SJCRH30 (cell line): ENCODE results near the gene TADA2A. TPM values are rescaled to one million over a fixed set of nuclear protein-coding genes. Genes with fewer than 3 reads are reported as not detected.
"Not testable (repeated sequence)": the region's sequence is repeated elsewhere in the genome, so short reads cannot be mapped to it uniquely, and the experiment has no call there.

ENCODE experiments used
- DNase-seq, 2 experiments: peaks; one replicate each; pipeline ENCODE4 v3.0.0-alpha.2; 2015 to 2020
- H3K27ac ChIP-seq: fragments of 250-450 bp; sonication (Bioruptor Pico); 2 replicates; pipeline ENCODE4 v1.5.1; 2020; ENCODE audit warnings: mild to moderate bottlenecking, moderate library complexity
- H3K27me3 ChIP-seq: fragments of 250-450 bp; sonication (Bioruptor Pico); 2 replicates; pipeline ENCODE4 v1.5.1; 2020; ENCODE audit warnings: mild to moderate bottlenecking, moderate library complexity
- H3K36me3 ChIP-seq: fragments of 250-450 bp; sonication (Bioruptor Pico); 2 replicates; pipeline ENCODE4 v1.5.1; 2020; ENCODE audit warnings: mild to moderate bottlenecking, moderate library complexity
- H3K4me1 ChIP-seq: fragments of 250-450 bp; sonication (Bioruptor Pico); 2 replicates; pipeline ENCODE4 v1.5.1; 2020; ENCODE audit warnings: mild to moderate bottlenecking, moderate library complexity
- H3K4me3 ChIP-seq: fragments of 250-450 bp; sonication (Bioruptor Pico); 2 replicates; pipeline ENCODE4 v1.5.1; 2020; ENCODE audit warnings: mild to moderate bottlenecking, moderate library complexity
- H3K9me3 ChIP-seq: fragments of 250-450 bp; sonication (Bioruptor Pico); replicated peaks from 2 replicates; pipeline ENCODE4 v1.5.1; 2020; ENCODE audit warnings: mild to moderate bottlenecking, moderate library complexity
- total RNA-seq: library from RNA; depleted of rRNA; stranded (reverse); fragments of >200 nt; shearing (Covaris generic); gene quantifications from 2 replicates; pipeline ENCODE4 v1.2.3, GENCODE V29; 2014

The TADA2A gene
- total RNA-seq, 1 experiment from 2014 or later: 32.1 TPM

DNA sequence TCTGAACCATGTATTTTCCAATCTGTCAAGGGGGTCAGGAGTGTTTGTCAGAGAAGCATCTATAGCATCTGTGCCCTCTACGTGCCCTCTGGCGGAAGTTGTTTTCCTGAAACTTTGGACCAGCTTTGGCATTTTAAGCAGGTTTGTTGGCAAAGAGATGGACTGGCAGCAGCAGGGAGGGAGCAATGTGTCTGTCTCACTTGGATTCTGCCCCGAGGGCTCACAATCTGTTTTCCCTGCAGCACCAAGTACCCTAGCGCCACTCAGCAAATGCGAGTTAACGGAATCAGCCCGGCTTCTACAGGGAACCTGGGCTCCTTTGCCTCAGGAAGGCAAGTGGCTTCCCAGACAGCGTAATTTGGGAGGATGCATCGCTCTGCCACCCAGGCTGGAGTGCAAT lies 100.4 kb downstream of the TADA2A start:
- H3K4me1 ChIP-seq: no peaks in the 10 kb centered on the region
- H3K4me3 ChIP-seq: no peak overlapping the region
- H3K36me3 ChIP-seq: peaks cover 2% of the 10 kb centered on the region; the same call in 1 of the 2 replicates
- no peak overlapping the region for H3K27ac ChIP-seq
- no peak for DNase-seq
- H3K9me3 ChIP-seq: no peaks in the 10 kb centered on the region
- H3K27me3 ChIP-seq: no peaks in the 10 kb centered on the region

DNA sequence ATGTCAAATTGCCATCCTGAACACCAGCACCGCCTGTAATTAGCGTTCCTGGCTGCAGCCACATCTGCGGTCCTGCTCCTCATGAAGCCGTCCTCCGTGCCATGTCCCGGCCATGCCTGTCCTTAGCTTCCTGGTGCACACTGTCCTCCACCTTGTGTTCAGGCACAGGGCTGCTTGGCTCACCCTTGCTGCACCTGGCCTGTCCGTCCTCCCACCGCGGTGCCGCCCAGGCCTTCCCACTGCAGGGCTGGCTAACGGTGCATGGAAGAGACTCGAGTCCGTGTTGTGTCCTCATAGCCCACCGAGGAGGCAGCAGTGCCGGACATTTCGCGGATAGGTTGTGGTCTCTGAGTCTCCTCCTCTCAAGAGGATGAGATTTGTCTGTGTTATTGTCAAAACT lies 103.4 kb downstream of the TADA2A start:
- Histone ChIP-seq H3K4me3 (no peak overlapping the region), H3K27me3 (no peaks in the 10 kb centered on the region), H3K9me3 (no peaks in the 10 kb centered on the region), H3K4me1 (no peaks in the 10 kb centered on the region), H3K36me3 (peaks cover 16% of the 10 kb centered on the region), H3K27ac (no peak overlapping the region)
- DNase-seq: peak in 1 of 2 experiments; percentile 14

DNA sequence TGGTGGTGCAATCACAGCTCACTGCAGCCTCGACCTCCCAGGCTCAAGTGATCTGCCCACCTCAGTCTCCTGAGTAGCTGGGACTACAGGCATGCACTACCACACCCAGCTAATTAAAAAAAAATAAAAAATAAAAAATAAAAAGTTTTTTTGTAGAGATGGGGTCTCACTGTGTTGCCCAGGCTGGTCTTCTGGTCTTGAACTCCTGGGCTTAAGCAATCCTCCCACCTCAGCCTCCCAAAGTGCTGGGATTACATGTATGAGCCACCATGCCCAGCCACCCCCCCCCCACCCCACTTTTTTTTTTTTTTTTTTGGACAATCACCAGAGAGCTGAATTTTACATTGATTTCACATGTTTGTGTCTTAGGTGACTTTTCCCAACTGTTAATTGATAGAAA lies 105.0 kb downstream of the TADA2A start:
- H3K36me3 ChIP-seq: peaks cover 17% of the 10 kb centered on the region
- not testable (repeated sequence) for H3K4me1 ChIP-seq, H3K4me3 ChIP-seq, H3K9me3 ChIP-seq, DNase-seq, H3K27me3 ChIP-seq, H3K27ac ChIP-seq

DNA sequence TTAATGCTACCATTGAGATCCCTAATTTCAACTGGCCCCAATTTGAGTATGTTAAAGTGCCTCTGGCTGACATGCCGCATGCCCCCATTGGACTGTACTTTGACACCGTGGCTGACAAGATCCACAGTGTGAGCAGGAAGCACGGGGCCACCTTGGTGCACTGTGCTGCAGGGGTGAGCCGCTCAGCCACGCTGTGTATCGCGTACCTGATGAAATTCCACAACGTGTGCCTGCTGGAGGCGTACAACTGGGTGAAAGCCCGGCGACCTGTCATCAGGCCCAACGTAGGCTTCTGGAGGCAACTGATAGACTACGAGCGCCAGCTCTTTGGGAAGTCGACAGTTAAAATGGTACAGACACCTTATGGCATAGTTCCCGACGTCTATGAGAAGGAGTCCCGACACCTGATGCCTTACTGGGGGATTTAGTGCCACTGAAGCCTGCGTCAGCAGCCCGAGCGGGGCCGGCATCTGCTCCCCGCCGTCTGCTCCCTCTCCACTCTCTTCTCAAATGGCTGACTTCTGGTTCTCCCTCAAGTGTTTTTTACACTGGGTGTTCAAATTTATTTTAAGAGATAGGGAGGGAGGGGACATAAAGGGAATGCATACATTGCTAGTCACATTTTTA lies 105.9 kb downstream of the TADA2A start:
- Histone ChIP-seq H3K9me3 (no peaks in the 10 kb centered on the region), H3K36me3 (peaks cover 22% of the 10 kb centered on the region), H3K4me1 (peaks cover 8% of the 10 kb centered on the region), H3K27ac (no peak overlapping the region), H3K4me3 (no peak overlapping the region), H3K27me3 (no peaks in the 10 kb centered on the region)
- DNase-seq: no peak

DNA sequence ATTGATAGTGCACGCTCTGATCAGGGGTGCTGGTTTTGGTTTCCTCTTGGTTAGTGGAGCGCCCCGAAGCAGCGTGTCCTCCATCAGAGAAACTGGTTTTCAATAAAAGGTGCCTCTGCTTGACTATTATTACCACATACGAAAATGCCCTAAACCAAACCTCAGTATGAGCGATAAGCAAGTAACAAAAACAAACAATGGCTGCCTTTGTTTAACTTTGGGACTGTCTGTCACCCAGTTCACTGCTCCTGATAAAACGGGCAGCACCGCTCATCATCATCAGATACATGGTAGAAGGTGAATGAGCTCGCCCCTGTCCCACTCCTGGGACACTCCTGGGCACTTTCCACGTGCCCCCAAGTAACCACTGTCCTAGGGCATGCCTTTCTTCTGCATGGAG lies 107.0 kb downstream of the TADA2A start:
- H3K9me3 ChIP-seq: no peaks in the 10 kb centered on the region
- H3K4me3 ChIP-seq: no peak overlapping the region
- peaks cover 8% of the 10 kb centered on the region for H3K4me1 ChIP-seq
- no peak overlapping the region for H3K27ac ChIP-seq
- H3K36me3 ChIP-seq: peaks cover 28% of the 10 kb centered on the region
- H3K27me3 ChIP-seq: no peaks in the 10 kb centered on the region
- no peak for DNase-seq

- H3K9me3 ChIP-seq: no peaks in the 10 kb centered on the region
- H3K27me3 ChIP-seq: no peaks in the 10 kb centered on the region
- no peak overlapping the region for H3K4me3 ChIP-seq
- H3K27ac ChIP-seq: no peak overlapping the region
- peaks cover 11% of the 10 kb centered on the region for H3K4me1 ChIP-seq
- no peak for DNase-seq
- peaks cover 32% of the 10 kb centered on the region for H3K36me3 ChIP-seq
These were observed 109.5 kb downstream of the TADA2A start for GRCh38 chr17:37516127-37516571.

- no peak for DNase-seq
- Histone ChIP-seq H3K9me3 (no peaks in the 10 kb centered on the region), H3K36me3 (peaks cover 28% of the 10 kb centered on the region), H3K4me1 (peaks cover 11% of the 10 kb centered on the region), H3K4me3 (no peak overlapping the region), H3K27ac (no peak overlapping the region), H3K27me3 (no peaks in the 10 kb centered on the region)
These were observed 111.2 kb downstream of the TADA2A start for GRCh38 chr17:37517881-37518280.

GRCh38 chr17:37518826-37519225 lies 112.1 kb downstream of the TADA2A start:
- Histone ChIP-seq H3K4me3 (no peak overlapping the region), H3K36me3 (peaks cover 24% of the 10 kb centered on the region; the same call in 1 of the 2 replicates), H3K4me1 (peaks cover 11% of the 10 kb centered on the region), H3K27me3 (no peaks in the 10 kb centered on the region), H3K9me3 (no peaks in the 10 kb centered on the region), H3K27ac (no peak overlapping the region)
- no peak for DNase-seq

DNA sequence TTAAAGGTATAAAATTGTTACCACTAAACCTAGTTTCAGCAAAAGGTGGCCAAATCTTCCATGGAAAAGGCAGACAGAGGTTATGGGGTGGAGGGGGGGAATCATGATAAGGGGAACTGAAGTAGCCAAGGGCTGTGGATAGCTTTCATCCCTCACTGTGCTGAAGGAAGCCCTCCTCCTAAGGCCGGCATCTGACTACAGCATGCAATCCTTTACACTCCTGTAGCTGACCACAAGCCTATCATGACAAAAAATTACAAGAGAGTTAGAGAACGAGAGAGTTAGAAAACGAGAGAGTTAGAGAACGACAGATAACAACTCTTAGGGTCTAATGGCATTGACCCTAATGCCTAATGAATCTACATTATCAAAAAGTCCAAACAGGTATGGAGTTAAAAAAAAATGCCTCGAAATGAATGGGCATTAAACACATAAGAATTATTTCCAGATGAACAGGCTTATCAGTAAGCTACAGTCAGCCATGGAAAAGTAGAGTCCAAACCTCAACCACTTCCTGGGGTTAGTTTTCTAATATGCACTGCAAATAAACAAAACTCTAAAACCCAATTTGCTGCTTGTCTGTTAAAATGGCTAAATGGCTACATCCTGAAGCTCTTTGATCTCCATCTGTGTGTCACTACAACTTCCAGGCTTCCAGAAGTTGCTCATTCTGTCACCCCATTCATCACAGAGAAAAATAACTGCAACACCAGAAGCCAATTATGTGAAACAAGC lies 112.7 kb downstream of the TADA2A start:
- DNase-seq: no peak
- Histone ChIP-seq H3K27ac (no peak overlapping the region), H3K36me3 (peaks cover 20% of the 10 kb centered on the region; the same call in 1 of the 2 replicates), H3K9me3 (no peaks in the 10 kb centered on the region), H3K27me3 (no peaks in the 10 kb centered on the region), H3K4me3 (no peak overlapping the region), H3K4me1 (peaks cover 11% of the 10 kb centered on the region)

GRCh38 chr17:37520174-37520573 lies 113.5 kb downstream of the TADA2A start:
- peaks cover 11% of the 10 kb centered on the region for H3K4me1 ChIP-seq
- H3K4me3 ChIP-seq: no peak overlapping the region
- H3K9me3 ChIP-seq: no peaks in the 10 kb centered on the region
- H3K27ac ChIP-seq: no peak overlapping the region
- H3K27me3 ChIP-seq: no peaks in the 10 kb centered on the region
- DNase-seq: no peak
- peaks cover 15% of the 10 kb centered on the region; the same call in 1 of the 2 replicates for H3K36me3 ChIP-seq

- H3K36me3 ChIP-seq: peaks cover 14% of the 10 kb centered on the region; the same call in 1 of the 2 replicates
- no peak overlapping the region for H3K4me3 ChIP-seq
- no peaks in the 10 kb centered on the region for H3K9me3 ChIP-seq
- DNase-seq: no peak
- peaks cover 2% of the 10 kb centered on the region; the same call in 1 of the 2 replicates for H3K4me1 ChIP-seq
- no peak overlapping the region for H3K27ac ChIP-seq
- no peaks in the 10 kb centered on the region for H3K27me3 ChIP-seq
These were observed 115.1 kb downstream of the TADA2A start for GRCh38 chr17:37521821-37522220.

DNA sequence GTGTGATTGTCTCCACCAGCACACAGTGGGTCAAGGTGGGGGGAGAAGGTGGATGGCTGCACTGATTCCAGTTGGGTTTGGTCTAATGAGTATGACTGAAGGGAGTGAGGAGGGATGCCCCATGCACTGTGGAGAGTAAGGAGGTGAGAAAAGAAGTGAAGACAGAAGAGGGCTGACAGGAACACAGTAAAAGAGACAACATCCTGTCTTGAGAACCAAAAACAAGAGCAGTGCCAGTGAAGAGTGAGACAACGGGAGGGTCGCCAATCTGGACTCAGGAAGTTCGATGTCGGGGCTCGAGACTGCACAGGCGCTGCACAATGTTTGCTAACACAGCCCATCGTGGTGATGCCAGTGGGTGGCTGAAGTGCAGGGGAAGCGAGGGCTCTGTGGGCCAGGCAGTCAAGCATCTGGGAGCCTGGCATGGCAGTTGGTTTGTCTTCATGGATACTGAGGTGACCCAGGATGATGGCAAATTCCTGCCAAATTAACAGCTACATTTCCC lies 117.1 kb downstream of the TADA2A start:
- 0 out of 2 replicates have a peak, but pooled peaks cover 4% of the 10 kb centered on the region for H3K36me3 ChIP-seq
- peaks cover 2% of the 10 kb centered on the region; the same call in 1 of the 2 replicates for H3K4me1 ChIP-seq
- no peak for DNase-seq
- no peak overlapping the region for H3K4me3 ChIP-seq
- no peaks in the 10 kb centered on the region for H3K9me3 ChIP-seq
- H3K27ac ChIP-seq: no peak overlapping the region
- no peaks in the 10 kb centered on the region for H3K27me3 ChIP-seq

DNA sequence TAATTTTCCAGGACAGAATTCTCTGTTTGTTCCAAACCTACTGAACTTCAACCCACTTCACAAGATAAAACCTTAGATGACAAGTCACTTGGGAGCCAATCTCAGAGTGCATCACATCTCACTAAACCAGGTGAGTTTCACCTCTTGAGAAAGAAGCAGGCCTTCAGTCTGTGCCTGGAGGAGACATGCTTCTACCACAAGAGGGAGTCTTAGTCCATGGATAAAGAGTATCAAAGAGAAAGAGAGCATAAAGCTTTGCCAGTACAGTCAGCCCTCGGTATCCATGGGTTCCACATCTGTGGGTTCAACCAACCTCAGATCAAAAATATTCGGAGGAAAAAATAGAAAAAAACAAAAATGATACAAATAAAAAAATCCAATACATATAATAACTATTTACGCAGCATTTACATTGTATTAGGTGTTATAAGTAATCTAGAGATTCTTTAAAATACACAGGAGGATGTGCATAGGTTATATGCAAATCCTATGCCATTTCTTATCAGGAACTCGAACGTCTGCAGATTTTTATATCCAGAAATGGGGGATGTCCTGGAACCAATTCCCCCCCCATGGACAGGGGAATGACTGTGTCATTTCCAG lies 120.7 kb downstream of the TADA2A start:
- peak; percentile 19 to 64 for DNase-seq
- Histone ChIP-seq H3K9me3 (no peaks in the 10 kb centered on the region), H3K4me3 (no peak overlapping the region), H3K36me3 (peaks cover 4% of the 10 kb centered on the region; the same call in 1 of the 2 replicates), H3K27me3 (no peaks in the 10 kb centered on the region), H3K4me1 (no peaks in the 10 kb centered on the region), H3K27ac (no peak overlapping the region)
